Kidney tubule cell (primary cell): ENCODE results near the gene KITLG.
A peak's percentile ranks its signal among the peaks of the same experiment; 100 is the strongest.
"Not testable (repeated sequence)": the region's sequence is repeated elsewhere in the genome, so short reads cannot be mapped to it uniquely, and the experiment has no call there.

ENCODE experiments used
- DNase-seq: peaks from one replicate; pipeline ENCODE4 v3.0.0-alpha.2; 2018; ENCODE audit warnings: low spot score

KITLG gene

DNA sequence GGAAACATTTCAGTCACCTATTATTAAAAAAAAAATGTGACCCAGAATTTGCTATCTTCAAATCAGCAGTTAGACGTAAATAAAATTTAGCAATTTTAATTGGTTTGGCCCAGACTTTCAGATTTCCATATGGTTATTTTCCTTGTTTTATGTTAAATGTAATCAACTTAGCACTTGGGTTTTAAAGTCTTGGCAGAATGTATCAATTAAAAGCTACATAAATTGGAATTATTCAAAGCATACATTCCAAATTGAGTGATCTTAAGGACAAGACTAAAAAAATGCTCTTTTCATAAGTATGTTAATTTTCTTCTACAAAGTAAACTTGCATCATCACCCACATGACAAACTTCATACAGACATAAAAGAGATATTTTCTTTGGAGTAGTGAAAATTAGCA, 3.4 kb downstream of the KITLG start:
- DNase-seq, result no peak

DNA sequence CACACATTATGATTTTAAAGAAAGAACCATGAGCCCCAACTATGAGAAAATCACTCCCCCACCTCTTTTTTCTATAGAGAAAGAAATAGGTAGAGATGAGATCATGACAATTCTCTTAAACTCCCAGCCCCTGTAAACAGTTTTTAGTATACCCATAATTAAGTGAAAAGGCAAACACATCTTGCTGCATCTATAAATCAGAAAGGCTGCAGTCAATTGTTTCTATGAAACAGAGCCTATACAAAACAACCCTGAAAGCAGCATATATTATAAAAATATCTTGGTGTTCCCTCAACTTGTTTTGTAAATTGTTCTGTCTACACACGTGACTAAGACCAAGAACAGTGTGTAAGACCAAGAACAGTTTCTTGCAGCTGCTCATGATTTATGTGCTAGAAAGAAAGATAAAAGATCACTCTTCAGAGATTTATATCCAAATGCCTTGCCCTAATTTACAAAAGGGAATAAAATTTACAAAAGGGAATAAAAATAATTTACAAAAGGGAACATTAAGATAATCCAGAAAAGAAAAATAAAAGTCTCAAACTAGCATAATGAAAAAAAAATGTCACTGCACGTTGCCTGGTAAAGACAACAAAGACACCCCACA, 4.8 kb downstream of the KITLG start:
- DNase-seq, result no peak

GRCh38 chr12:88574278-88574677, 6.0 kb downstream of the KITLG start:
- no peak for DNase-seq

DNA sequence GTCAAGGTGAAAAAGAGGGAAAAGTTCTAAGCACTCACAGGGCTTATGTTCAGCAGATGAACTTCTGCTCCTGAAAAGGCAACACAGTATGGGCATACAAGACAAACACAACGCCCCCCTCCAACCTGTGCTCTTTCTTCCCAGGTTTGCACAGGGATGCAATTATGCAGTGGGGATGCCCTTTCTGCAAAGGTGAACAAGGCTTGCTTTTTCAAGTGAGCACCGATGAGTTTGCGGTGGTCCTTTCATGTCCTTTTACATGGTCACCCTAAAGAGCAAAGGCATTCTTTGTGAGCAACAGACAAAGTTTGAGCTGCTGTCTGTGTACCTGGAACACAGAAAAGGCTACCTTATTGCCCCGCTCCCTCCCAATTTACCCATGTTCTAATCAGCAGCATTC, 6.7 kb downstream of the KITLG start:
- no peak for DNase-seq

GRCh38 chr12:88572781-88573549, 7.3 kb downstream of the KITLG start:
- no peak for DNase-seq

GRCh38 chr12:88571543-88571942, 8.7 kb downstream of the KITLG start:
- DNase-seq, result no peak

- peak; percentile 69 for DNase-seq
Observed at GRCh38 chr12:88570103-88570502, 10.2 kb downstream of the KITLG start.

- DNase-seq, result no peak
Observed at GRCh38 chr12:88566430-88566829, 13.8 kb downstream of the KITLG start.

DNA sequence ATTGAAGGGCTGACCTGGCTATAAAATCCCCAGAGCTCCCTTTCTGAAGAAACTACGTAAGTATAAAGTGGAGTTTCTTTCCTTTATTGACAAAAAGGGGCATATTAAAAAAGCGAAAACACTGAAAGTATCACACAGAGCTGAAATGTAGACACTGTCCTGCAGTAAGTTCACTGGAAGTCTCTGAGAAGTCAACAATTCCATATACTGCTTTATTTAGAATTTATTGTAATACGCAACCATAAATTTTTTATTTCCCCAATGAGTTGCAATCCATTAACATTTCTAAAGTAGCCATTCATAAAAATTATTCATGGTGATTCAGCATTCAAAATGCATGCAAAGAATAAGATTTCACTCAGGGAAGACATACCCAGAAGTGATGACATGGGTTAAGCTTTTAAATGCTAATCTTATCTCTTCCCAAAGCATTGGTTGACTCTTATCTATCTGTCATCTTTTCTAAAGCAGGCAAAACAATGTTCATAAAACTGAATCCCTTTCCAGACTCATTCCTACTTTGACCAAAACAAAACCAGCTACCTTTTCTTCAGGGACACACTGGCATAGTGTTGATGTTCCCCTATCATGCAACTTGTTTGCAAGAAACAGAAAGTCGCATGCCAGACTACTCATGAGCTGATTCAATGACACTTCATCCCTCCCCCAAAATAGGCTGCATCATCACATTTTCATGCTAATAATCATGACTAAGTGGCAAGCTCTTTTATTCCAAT, 17.3 kb downstream of the KITLG start:
- DNase-seq, result peak; percentile 49

DNA sequence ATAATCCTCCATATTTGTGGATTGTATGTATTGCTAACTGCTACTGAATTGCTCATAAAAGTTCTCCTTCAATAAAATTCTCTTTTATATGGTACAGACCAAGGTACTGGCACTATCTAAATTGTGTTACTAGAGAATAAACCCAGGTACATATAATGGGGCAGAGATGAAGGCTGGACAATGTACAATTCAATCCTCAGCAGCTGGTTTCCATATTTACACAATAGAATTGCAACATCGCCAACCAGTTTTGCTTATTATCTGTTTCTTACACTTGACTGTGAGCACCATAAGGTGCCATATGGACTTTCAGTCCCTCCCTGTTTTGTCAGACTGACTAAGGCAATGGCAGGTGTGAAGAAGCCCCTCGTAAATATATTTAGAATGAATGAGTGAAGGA, 18.1 kb downstream of the KITLG start:
- DNase-seq, result no peak

DNA sequence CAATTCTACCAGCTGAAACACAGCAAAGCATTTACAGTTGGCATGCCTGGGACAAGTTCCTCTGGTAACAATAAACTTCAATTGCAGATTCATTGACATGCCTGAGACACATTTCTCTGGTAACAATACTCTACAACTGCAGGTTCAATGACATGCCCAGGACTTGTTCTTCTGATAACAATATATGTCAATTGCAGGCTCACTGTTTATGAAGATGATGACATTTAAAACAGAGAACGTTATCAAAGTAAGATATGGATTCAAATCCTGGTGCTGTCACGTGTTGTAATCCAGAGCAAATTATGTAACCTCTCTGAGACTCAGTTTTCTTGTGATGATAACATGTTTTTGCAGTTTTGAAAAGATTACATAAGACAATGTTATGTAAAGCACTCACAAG, 20.5 kb downstream of the KITLG start:
- peak; percentile 29 for DNase-seq

GRCh38 chr12:88559199-88559598, 21.1 kb downstream of the KITLG start:
- DNase-seq, result no peak

GRCh38 chr12:88558340-88558867, 21.9 kb downstream of the KITLG start:
- DNase-seq, result no peak

DNA sequence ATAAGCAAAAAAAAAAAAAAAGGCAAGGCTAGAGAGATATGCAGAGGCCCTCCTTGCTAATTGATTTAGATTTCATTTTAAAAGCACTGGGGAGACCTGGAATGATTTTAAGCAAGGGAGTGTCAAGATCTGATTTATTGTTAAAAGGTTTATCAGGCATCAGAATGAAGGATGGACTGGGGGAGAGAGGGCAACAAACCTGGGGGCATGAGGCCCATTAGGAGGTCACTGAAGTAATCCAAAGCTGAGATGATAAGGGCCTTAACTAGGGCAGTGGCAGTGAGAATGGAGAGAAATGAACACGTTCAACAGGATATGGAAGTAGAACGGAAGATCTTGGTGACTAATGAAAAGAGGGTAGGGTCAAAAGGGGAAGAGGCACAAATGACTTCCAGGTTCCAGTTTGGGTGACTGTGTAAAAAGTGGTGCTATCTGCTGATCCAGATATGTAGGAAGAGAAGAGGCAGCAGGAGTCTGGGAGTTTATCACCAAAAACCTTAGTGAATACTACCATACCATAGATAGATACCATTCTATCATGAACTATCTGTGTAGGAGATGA, 24.0 kb downstream of the KITLG start:
- DNase-seq, result no peak

DNA sequence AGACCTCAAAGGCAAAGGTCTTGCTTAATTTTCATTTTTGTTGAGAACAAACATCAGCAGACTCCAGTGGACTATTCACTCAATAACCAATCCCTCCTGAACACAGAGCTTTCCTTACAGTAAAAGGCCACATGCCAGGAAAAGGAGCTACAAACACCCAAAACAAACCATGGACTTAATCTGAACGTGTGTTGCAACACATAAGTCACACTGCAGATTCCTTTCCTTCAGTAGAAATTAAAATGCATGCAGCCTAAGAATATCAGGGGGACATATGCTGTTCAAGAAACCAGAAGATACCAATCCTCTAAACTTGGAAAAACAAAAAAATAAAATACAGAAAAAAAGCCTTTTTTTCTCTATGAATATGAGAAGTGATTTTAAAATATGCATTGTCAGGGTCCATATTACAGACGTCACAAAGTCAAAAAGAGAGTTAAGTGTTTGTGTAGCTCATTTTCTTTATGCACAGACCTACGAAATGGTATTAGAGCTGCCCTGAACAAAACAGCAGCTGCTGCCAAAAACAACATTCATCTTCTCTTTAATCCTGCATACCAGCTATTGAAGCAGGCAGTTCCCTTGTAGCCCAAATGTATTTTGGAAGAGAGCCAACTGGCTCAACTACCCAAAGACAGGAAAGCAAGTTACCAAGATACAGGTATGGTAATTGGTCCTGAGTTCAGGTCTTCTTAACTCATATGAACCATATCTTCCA, 26.2 kb downstream of the KITLG start:
- peak; percentile 78 for DNase-seq

- DNase-seq, result no peak
Observed at GRCh38 chr12:88552610-88553079, 27.6 kb downstream of the KITLG start.

DNA sequence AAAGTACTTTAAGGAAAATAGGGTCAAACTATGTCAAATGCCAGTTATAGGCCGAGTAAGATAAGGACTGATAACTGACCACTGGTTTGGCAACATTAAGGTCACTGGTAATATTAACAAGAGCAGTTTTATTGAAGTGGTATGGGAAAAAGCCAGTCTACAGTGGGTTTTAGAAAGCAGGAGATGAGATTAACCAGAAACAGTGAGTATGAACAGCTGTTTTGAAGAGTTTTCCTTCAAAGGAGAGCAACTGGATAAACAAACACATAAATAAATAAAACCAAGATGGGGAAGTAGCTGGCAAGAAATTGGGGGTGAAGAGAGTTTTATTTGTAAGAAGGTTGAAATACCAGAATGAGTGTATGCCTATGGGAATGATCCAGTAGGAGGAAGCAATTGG, 30.3 kb downstream of the KITLG start:
- DNase-seq, result no peak

- DNase-seq, result not testable (repeated sequence)
Observed at GRCh38 chr12:88547949-88548348, 32.3 kb downstream of the KITLG start.

DNA sequence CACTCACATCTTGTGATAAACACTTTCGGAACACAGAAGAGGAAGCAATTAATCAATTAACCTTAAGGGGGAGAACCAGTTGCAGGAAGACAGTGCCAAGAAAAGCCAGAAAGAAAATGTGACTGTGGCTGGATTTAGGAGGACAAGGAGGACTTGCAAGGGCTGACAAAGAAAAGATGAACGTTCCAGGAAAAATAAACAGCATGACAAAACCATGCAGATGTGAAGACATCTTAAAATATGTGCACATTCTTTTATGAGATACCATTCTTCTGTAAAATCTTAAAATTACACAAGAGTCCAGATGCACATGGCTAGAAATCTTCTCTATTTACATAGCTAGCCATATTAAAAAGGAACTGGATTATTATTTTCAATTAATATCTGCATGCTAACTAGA, 33.4 kb downstream of the KITLG start:
- no peak for DNase-seq

- no peak for DNase-seq
Observed at GRCh38 chr12:88546226-88546625, 34.0 kb downstream of the KITLG start.
